A549 (cell line): ENCODE results near the gene NPR3. TPM values are rescaled to one million over a fixed set of nuclear protein-coding genes. Genes with fewer than 3 reads are reported as not detected.

ENCODE experiments used
- ATAC-seq, 2 experiments: fragments of 200-7000 bp in 1 of 2; fragments of >200 bp in 1 of 2; cut with Nextera tagmentation in 1 of 2; cut with Tn5 transposase in 1 of 2; 3 replicates each; pipeline versions ENCODE4 v1.8.0 to v1.9.1; 2018 to 2020; ENCODE audit warnings: mild to moderate bottlenecking in 1 of 2, moderate library complexity in 1 of 2
- CTCF ChIA-PET: fragments of 300-600 bp; sonication (Branson Sonifier 250); formaldehyde crosslinking; extraction: SDS; loops from one replicate; lab custom pipeline; 2021; ENCODE audit warnings: antibody characterized with exemption, inconsistent platforms; lab: Yijun Ruan, JAX
- POLR2A ChIA-PET: fragments of 350-600 bp; formaldehyde crosslinking; extraction: SDS; loops from one replicate; lab custom pipeline; 2021; ENCODE audit warnings: antibody characterized with exemption, inconsistent platforms; lab: Yijun Ruan, JAX
- DNase-seq, 2 experiments: peaks; one replicate each; pipeline versions ENCODE4 v3.0.0 to v3.0.0-alpha.2; 2011 to 2016; ENCODE audit warnings: low read depth in 1 of 2, low spot score in 1 of 2
- FAIRE-seq: peaks from 2 replicates; lab custom pipeline; 2011; peaks lifted over from hg19 to GRCh38; lab: Jason Lieb, UNC
- H3K27ac ChIP-seq, 2 experiments: fragments of >200 bp; sonication (Bioruptor Twin); formaldehyde crosslinking; 3 replicates each; pipeline ENCODE4 v1.5.1; 2016 to 2017
- H3K4me1 ChIP-seq: fragments of >200 bp; sonication (Bioruptor Twin); formaldehyde crosslinking; 3 replicates; pipeline ENCODE4 v1.6.1; 2016
- H3K4me2 ChIP-seq: fragments of >200 bp; sonication (Bioruptor Twin); formaldehyde crosslinking; 3 replicates; pipeline ENCODE4 v1.6.1; 2016
- H3K4me3 ChIP-seq: fragments of >200 bp; sonication (Bioruptor Twin); formaldehyde crosslinking; 3 replicates; pipeline ENCODE4 v1.5.1; 2016
- H3K9me3 ChIP-seq: fragments of >200 bp; sonication (Bioruptor Twin); formaldehyde crosslinking; 3 replicates; pipeline ENCODE4 v1.6.1; 2016
- BHLHE40 ChIP-seq: IDR thresholded peaks from 2 replicates; pipeline ENCODE4 v1.6.1; 2012; ENCODE audit warnings: low read depth, low read length, inconsistent platforms
- CBX2 ChIP-seq: fragments of 200-600 bp; sonication (generic); IDR thresholded peaks from 2 replicates; pipeline ENCODE4 v1.6.1; 2016; ENCODE audit warnings: low read depth, mild to moderate bottlenecking, borderline replicate concordance
- CBX8 ChIP-seq: fragments of 200-600 bp; sonication (generic); IDR thresholded peaks from 2 replicates; pipeline ENCODE4 v1.6.1; 2016
- EHF ChIP-seq: fragments of 250-450 bp; sonication (Bioruptor Pico); IDR thresholded peaks from 2 replicates; pipeline ENCODE4 v1.5.0; 2020; ENCODE audit warnings: mild to moderate bottlenecking
- FOSB ChIP-seq: fragments of 250-450 bp; sonication (Bioruptor Pico); IDR thresholded peaks from 2 replicates; pipeline ENCODE4 v1.5.0; 2020; ENCODE audit warnings: mild to moderate bottlenecking, moderate library complexity
- FOSL2 ChIP-seq, 2 experiments: fragments of 450-650 bp in 1 of 2; fragments of >200 bp in 1 of 2; sonication (Bioruptor Twin) in 1 of 2; formaldehyde crosslinking; IDR thresholded peaks; 2 replicates each; pipeline versions ENCODE4 v1.5.0 to v1.6.1; 2016 to 2020; ENCODE audit warnings: mild to moderate bottlenecking in 1 of 2, moderate library complexity in 1 of 2
- GATA3 ChIP-seq: IDR thresholded peaks from 2 replicates; pipeline ENCODE4 v1.6.1; 2012; ENCODE audit warnings: borderline replicate concordance
- HDAC2 ChIP-seq: fragments of 200-600 bp; sonication (generic); IDR thresholded peaks from 2 replicates; pipeline ENCODE4 v1.6.1; 2016
- HOXA7 ChIP-seq: fragments of 250-450 bp; sonication (Bioruptor Pico); IDR thresholded peaks from 2 replicates; pipeline ENCODE4 v1.5.0; 2020; ENCODE audit warnings: mild to moderate bottlenecking, moderate library complexity
- HOXB13 ChIP-seq: fragments of 250-450 bp; sonication (Bioruptor Pico); IDR thresholded peaks from 2 replicates; pipeline ENCODE4 v1.5.0; 2020; ENCODE audit warnings: low read depth, mild to moderate bottlenecking, moderate library complexity
- JUN ChIP-seq, 2 experiments: fragments of >200 bp; sonication (Bioruptor Twin); formaldehyde crosslinking; IDR thresholded peaks; 2 replicates in 1 of 2; 3 replicates in 1 of 2; pipeline ENCODE4 v1.6.1; 2016 to 2017
- POLR2A ChIP-seq: IDR thresholded peaks from 2 replicates; pipeline ENCODE4 v1.6.1; 2012; ENCODE audit warnings: mild to moderate bottlenecking, low read length
- RARB ChIP-seq: fragments of 250-450 bp; sonication (Bioruptor Pico); IDR thresholded peaks from 2 replicates; pipeline ENCODE4 v1.8.0; 2021; ENCODE audit warnings: mild to moderate bottlenecking, moderate library complexity
- RCOR1 ChIP-seq: fragments of 150-350 bp; IDR thresholded peaks from 2 replicates; pipeline ENCODE4 v1.6.1; 2014; ENCODE audit warnings: antibody characterized with exemption, low read length, low read depth
- TFCP2L1 ChIP-seq: fragments of 250-450 bp; sonication (Bioruptor Pico); IDR thresholded peaks from 2 replicates; pipeline ENCODE4 v1.5.0; 2021; ENCODE audit warnings: mild to moderate bottlenecking
- TP53 ChIP-seq: fragments of 250-450 bp; sonication (Bioruptor Pico); IDR thresholded peaks from 2 replicates; pipeline ENCODE4 v1.5.0; 2021; ENCODE audit warnings: mild to moderate bottlenecking, moderate library complexity
- ZSCAN20 ChIP-seq: fragments of 250-450 bp; sonication (Bioruptor Pico); IDR thresholded peaks from 2 replicates; pipeline ENCODE4 v1.8.0; 2022; ENCODE audit warnings: mild to moderate bottlenecking, moderate library complexity
- WGBS: methylation state at CpG from one replicate; pipeline ENCODE4 v1.1.6; 2017; ENCODE audit errors: missing lambda C conversion rate; 5-methylcytosine and 5-hydroxymethylcytosine counted together
- polyA plus RNA-seq, 4 experiments: library from polyadenylated mRNA; depleted of rRNA in 3 of 4; stranded (reverse); fragments of >200 nt; fragmentation: RNase III in 1 of 4; extraction: RNeasy Plus Mini Kit Qiagen cat#74134 plus additional on column Dnase treatment in 1 of 4; gene quantifications; 2 replicates in 3 of 4; 3 replicates in 1 of 4; pipeline ENCODE4 v1.2.3, GENCODE V29; 2011 to 2017
- TF ChIP-seq, protein P1 (sequence below): fragments of 250-450 bp; sonication (Bioruptor Pico); IDR thresholded peaks from 2 replicates; pipeline ENCODE4 v1.5.0; 2020; ENCODE audit warnings: low read depth, mild to moderate bottlenecking, moderate library complexity
- TF ChIP-seq, protein P2 (sequence below): IDR thresholded peaks from 2 replicates; pipeline ENCODE4 v1.6.1; 2012
- TF ChIP-seq, protein P3 (sequence below): fragments of >200 bp; sonication (Bioruptor Twin); formaldehyde crosslinking; IDR thresholded peaks from 3 replicates; pipeline ENCODE4 v1.6.1; 2016
- TF ChIP-seq, protein P4 (sequence below): IDR thresholded peaks from 2 replicates; pipeline ENCODE4 v1.6.1; 2012; ENCODE audit warnings: low read depth, borderline replicate concordance
- TF ChIP-seq, protein P5 (sequence below): fragments of >200 bp; sonication (Bioruptor Twin); formaldehyde crosslinking; IDR thresholded peaks from 2 replicates; pipeline ENCODE4 v1.6.1; 2016
- TF ChIP-seq, protein P6 (sequence below): fragments of 250-450 bp; sonication (Bioruptor Pico); IDR thresholded peaks from 2 replicates; pipeline ENCODE4 v1.5.0; 2021; ENCODE audit warnings: mild to moderate bottlenecking, moderate library complexity, borderline replicate concordance
- TF ChIP-seq, protein P7 (sequence below): IDR thresholded peaks from 2 replicates; pipeline ENCODE4 v1.6.1; 2012
- TF ChIP-seq, protein P8 (sequence below): fragments of 150-350 bp; IDR thresholded peaks from 2 replicates; pipeline ENCODE4 v1.6.1; 2014; ENCODE audit warnings: low read depth, mild to moderate bottlenecking, low read length

The NPR3 gene
- polyA plus RNA-seq, 2 of the 4 experiments (the other 2 are of a cell fraction), result 16.4 to 18.6 TPM

DNA sequence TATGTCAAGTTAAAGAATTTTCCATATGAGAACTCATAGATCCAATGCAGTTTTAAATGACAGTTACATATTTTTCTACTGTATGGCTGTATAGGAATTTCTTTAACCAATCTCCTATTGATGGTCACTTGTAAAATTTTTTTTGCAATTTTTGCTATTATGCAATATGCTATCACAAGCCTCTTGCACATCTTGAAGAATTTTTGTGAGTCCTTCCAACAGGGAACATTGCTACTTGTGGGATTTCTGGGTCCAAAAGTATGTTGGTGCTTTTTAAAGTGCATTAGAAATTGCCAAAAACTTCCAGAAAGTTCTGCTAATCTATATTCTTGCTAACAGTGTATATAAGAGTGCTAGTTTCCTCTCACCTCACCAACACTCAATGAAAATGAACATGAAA lies 65.1 kb downstream of the NPR3 start:
- FAIRE-seq (no peak), DNase-seq (no peak), ATAC-seq (no peak)
- no peak for TF ChIP-seq RARB
- TF ChIP-seq POLR2A, result no peak
- TF ChIP-seq, protein P1, sequence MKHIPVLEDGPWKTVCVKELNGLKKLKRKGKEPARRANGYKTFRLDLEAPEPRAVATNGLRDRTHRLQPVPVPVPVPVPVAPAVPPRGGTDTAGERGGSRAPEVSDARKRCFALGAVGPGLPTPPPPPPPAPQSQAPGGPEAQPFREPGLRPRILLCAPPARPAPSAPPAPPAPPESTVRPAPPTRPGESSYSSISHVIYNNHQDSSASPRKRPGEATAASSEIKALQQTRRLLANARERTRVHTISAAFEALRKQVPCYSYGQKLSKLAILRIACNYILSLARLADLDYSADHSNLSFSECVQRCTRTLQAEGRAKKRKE (CRISPR knock-in tag), result no peak
- no peak for TF ChIP-seq JUN (IDR thresholded peaks at IDR 0.05)
- no peak for TF ChIP-seq CBX2
- no peak for TF ChIP-seq GATA3
- H3K4me3 ChIP-seq, result no peak overlapping the region
- peaks cover 15% of the 10 kb centered on the region; the same call in 2 of the 3 replicates for H3K9me3 ChIP-seq
- ChIA-PET CTCF (interaction anchor here (0.8 to 1.4 kb wide), 3 partner anchors 20 to 76 kb away, joined by 3 to 4 read pairs (median 4); no protein-coding TSS in a partner anchor), POLR2A (no interaction called here)
- peaks cover 14% of the 10 kb centered on the region for H3K4me1 ChIP-seq
- H3K4me2 ChIP-seq, result no peak overlapping the region
- no peak overlapping the region for H3K27ac ChIP-seq

DNA sequence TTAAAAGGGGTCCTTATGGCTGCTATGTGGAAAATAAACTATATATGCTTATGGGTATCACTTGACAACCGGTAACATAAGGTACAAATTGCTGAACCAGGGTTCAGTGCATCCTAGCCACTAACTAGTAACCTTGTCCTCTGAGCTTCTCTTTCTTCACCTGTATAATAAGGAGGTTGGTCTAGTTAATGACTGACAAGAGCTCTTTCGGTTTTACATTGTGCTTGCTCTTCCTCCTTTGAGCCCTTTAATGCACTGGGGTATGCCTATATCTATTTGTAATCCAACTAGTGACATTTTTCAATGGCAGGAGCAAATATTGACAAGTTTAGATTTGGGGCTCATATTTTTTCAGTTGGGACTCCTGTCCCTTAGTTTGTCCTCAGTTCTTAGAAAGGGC lies 66.1 kb downstream of the NPR3 start:
- ATAC-seq, result no peak
- POLR2A ChIA-PET, result no interaction called here

DNA sequence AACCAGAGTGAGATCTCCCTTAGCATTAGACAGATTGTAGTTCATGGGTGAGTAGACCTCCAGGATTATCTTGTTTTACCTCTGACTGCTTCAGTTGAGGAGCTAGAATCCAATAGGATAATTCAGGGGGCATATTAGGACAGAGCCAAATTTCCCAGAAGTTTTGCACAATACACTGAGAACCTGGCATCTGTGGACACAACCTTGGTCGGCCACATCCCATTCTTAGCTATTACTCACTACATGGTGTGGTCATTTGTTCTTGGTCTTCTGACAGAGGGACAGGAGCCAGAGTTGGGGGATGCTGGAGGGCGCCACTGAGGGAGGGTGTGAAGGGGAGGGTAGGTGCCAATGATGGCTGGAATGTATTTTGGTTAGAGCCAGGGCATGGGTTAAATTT lies 66.6 kb downstream of the NPR3 start:
- 63% methylated on average over 2 of the region's 2 CpGs for WGBS
- TF ChIP-seq, protein P2, sequence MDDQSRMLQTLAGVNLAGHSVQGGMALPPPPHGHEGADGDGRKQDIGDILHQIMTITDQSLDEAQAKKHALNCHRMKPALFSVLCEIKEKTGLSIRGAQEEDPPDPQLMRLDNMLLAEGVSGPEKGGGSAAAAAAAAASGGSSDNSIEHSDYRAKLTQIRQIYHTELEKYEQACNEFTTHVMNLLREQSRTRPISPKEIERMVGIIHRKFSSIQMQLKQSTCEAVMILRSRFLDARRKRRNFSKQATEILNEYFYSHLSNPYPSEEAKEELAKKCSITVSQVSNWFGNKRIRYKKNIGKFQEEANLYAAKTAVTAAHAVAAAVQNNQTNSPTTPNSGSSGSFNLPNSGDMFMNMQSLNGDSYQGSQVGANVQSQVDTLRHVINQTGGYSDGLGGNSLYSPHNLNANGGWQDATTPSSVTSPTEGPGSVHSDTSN, result no peak
- TF ChIP-seq RCOR1 (no peak), CBX8 (no peak), TP53 (CRISPR knock-in tag) (no peak), GATA3 (no peak), FOSB (CRISPR knock-in tag) (no peak), HOXA7 (CRISPR knock-in tag) (no peak)
- TF ChIP-seq, protein P3, sequence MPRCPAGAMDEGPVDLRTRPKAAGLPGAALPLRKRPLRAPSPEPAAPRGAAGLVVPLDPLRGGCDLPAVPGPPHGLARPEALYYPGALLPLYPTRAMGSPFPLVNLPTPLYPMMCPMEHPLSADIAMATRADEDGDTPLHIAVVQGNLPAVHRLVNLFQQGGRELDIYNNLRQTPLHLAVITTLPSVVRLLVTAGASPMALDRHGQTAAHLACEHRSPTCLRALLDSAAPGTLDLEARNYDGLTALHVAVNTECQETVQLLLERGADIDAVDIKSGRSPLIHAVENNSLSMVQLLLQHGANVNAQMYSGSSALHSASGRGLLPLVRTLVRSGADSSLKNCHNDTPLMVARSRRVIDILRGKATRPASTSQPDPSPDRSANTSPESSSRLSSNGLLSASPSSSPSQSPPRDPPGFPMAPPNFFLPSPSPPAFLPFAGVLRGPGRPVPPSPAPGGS, result no peak
- TF ChIP-seq, protein P4, sequence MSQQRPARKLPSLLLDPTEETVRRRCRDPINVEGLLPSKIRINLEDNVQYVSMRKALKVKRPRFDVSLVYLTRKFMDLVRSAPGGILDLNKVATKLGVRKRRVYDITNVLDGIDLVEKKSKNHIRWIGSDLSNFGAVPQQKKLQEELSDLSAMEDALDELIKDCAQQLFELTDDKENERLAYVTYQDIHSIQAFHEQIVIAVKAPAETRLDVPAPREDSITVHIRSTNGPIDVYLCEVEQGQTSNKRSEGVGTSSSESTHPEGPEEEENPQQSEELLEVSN, result no peak
- TF ChIP-seq, protein P5, sequence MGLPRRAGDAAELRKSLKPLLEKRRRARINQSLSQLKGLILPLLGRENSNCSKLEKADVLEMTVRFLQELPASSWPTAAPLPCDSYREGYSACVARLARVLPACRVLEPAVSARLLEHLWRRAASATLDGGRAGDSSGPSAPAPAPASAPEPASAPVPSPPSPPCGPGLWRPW, result no peak

More for the DNA sequence above, 66.1 kb downstream of the NPR3 start:
- Histone ChIP-seq H3K4me3 (no peak overlapping the region), H3K4me2 (no peak overlapping the region), H3K27ac (no peak overlapping the region), H3K4me1 (peaks cover 8% of the 10 kb centered on the region), H3K9me3 (peaks cover 15% of the 10 kb centered on the region; the same call in 2 of the 3 replicates)
- FAIRE-seq, result no peak
- TF ChIP-seq JUN (IDR thresholded peaks at IDR 0.05) (no peak), TFCP2L1 (no peak), HDAC2 (no peak), EHF (CRISPR knock-in tag) (no peak), ZSCAN20 (no peak), FOSL2 (IDR thresholded peaks at IDR 0.05) (no peak), FOSL2 (CRISPR knock-in tag; IDR thresholded peaks at IDR 0.05) (no peak), HOXB13 (CRISPR knock-in tag) (no peak), BHLHE40 (no peak), RCOR1 (no peak)
- TF ChIP-seq, protein P6, sequence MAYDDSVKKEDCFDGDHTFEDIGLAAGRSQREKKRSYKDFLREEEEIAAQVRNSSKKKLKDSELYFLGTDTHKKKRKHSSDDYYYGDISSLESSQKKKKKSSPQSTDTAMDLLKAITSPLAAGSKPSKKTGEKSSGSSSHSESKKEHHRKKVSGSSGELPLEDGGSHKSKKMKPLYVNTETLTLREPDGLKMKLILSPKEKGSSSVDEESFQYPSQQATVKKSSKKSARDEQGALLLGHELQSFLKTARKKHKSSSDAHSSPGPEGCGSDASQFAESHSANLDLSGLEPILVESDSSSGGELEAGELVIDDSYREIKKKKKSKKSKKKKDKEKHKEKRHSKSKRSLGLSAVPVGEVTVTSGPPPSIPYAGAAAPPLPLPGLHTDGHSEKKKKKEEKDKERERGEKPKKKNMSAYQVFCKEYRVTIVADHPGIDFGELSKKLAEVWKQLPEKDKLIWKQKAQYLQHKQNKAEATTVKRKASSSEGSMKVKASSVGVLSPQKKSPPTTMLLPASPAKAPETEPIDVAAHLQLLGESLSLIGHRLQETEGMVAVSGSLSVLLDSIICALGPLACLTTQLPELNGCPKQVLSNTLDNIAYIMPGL, result no peak
- TF ChIP-seq, protein P7, sequence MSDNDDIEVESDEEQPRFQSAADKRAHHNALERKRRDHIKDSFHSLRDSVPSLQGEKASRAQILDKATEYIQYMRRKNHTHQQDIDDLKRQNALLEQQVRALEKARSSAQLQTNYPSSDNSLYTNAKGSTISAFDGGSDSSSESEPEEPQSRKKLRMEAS, result no peak
- TF ChIP-seq, protein P1 (CRISPR knock-in tag), result no peak
- TF ChIP-seq, protein P8, sequence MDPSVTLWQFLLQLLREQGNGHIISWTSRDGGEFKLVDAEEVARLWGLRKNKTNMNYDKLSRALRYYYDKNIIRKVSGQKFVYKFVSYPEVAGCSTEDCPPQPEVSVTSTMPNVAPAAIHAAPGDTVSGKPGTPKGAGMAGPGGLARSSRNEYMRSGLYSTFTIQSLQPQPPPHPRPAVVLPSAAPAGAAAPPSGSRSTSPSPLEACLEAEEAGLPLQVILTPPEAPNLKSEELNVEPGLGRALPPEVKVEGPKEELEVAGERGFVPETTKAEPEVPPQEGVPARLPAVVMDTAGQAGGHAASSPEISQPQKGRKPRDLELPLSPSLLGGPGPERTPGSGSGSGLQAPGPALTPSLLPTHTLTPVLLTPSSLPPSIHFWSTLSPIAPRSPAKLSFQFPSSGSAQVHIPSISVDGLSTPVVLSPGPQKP, result no peak
- no peak for DNase-seq
- 71% methylated on average over 2 of the region's 2 CpGs for WGBS
- CTCF ChIA-PET, result interaction anchor here (0.8 to 1.4 kb wide), 6 partner anchors 19 to 403 kb away, joined by 3 to 5 read pairs (median 4); no protein-coding TSS in a partner anchor

More for the DNA sequence above, 66.6 kb downstream of the NPR3 start:
- no peak for ATAC-seq
- CTCF ChIA-PET, result interaction anchor here (1.1 to 1.4 kb wide), 4 partner anchors 65 to 403 kb away, joined by 3 to 5 read pairs (median 4); no protein-coding TSS in a partner anchor
- Histone ChIP-seq H3K4me2 (no peak overlapping the region), H3K4me3 (no peak overlapping the region), H3K4me1 (peaks cover 3% of the 10 kb centered on the region; the same call in 2 of the 3 replicates), H3K27ac (no peak overlapping the region), H3K9me3 (peaks cover 15% of the 10 kb centered on the region; the same call in 2 of the 3 replicates)
- no peak for FAIRE-seq
- no peak for DNase-seq
- POLR2A ChIA-PET, result no interaction called here
